ENCODE data around the gene CDH23. TPM values are rescaled to one million over a fixed set of nuclear protein-coding genes. Genes with fewer than 3 reads are reported as not detected.
A peak's percentile ranks its signal among the peaks of the same experiment; 100 is the strongest.

The CDH23 gene
- total RNA-seq, 1 experiment from 2014 or later: 0.29 TPM

DNA sequence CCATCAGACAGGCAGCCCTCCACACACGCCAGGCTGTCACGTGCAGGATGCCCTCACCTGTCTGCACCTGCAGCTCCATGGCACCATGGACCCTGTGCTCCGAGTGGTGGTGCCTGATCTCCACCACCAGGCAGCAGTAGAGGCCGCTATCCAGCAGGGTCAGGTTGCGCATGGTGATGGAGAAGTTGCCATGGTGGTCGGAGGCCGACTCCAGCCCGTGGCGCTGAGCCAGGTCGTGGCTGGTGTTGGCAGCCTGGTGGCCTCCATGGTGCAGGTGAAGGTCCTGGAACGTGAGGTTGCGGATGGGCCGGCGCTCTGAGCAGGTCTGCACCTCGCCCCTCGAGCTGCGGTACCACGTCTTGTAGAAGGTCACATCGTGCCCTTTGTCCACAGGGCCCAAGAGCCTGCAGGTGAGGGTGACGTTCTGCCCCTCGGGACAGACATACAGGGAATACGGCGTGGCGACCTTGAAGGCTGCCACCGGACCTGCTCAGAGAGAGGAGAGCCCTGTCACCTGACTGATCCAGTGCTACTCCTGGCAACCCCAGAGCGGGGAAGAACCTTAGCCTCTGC, 364.9 kb downstream of the CDH23 start:
- DNase-seq (ENCODE audit: low read depth, low spot score): no peak
- in situ Hi-C loops (cut with HindIII; ENCODE audit: low pct_unique_long_range_greater_than_20kb, low sequenced_read_pairs): no loop called here

DNA sequence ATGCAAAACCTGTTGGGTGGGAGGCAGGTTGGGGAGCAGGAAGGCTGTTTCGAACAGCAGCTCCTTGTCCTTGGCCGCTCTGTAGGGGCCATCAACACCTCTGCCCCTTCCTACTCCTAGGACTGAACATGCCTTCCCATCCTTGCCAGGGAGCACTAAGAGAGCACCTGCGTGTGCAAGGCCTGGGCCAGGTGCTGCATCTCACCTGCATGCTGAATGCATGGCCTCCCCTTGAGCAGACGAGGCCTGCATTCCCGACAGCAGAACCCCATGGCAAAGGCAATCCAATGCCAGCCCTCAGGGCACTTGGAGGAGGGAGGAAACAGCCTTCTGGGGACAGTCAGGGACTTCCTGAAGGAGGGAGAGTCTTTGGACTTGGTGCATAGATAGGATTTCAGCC, 365.6 kb downstream of the CDH23 start:
- DNase-seq (ENCODE audit: low read depth, low spot score): no peak

DNA sequence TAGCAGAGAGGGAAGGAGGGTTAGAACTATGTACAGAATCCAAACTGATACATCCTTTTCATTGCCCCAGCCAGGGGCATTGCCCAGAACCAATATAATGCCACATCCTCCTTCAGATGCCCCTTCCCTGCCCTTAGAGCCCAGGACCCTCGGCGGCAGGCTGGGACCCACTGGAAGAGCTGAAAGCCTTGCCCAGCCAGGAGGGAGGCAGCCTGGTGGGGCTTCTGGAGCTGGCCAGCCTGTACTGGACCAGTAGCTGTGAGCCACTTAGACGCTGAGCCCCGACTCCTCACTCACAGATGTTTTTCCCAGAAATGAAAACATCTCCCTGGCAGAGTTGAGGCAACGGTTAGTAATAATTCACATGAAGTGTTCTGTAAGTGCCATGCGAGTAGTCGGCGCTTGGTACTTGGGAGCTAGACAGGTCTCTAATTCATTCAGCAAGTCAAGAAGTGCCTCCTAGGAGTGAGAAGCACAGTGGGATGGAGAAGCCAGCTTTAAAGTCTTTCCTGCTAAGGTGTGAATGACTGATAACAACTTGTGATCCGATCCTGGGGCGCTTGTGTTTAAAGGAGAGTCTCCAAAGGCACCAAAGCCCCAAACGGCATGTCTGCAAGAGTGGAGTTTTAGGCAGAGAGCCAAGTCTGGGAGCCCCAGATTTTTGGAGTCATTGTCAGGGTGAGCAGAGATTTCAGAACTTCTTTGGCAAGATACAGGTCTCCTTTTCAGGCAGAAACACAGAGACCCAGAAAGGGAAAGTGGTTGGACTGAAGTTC, 366.8 kb downstream of the CDH23 start:
- no peak for DNase-seq (ENCODE audit: low read depth, low spot score)
- in situ Hi-C loops (cut with HindIII; ENCODE audit: low pct_unique_long_range_greater_than_20kb, low sequenced_read_pairs): no loop called here

More for the DNA sequence above, 365.6 kb downstream of the CDH23 start:
- in situ Hi-C loops (cut with HindIII; ENCODE audit: low pct_unique_long_range_greater_than_20kb, low sequenced_read_pairs): no loop called here

DNA sequence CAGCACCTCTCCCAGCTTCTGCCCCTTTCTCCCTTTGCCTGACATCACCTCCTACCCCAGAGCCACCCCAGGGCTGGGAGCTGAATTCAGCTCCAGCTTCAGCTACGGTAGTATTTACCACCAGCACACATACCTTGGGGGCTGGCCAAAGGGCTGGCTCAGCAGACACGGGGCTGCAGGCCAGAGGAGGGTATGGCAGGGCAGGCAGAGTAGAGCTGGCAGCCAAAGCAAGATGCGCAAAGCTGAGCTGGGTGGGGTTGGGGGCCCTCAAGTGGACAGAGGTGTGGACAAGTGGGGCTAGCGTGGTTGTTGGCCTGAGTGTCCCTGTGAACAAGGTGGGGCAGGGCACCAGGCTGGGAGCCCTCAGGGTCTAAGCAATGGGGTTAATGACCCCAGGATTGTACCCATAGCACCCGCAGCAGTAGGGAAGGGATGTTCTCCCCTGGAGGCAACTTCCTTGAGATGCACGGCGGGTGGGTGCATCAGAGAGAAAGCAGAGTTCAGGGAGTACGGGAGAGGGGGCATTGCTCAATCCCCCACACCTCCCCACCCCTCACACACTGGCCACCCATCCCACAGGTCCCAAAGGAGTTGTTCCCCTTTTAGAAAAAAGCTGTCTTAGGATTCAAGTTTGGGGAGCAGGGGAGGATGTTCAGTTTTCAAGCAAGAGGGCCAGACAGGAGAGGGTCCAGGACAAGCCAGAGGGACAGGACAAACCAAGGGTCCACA, 368.6 kb downstream of the CDH23 start:
- no peak for DNase-seq (ENCODE audit: low read depth, low spot score)
- in situ Hi-C loops (cut with HindIII; ENCODE audit: low pct_unique_long_range_greater_than_20kb, low sequenced_read_pairs): no loop called here

DNA sequence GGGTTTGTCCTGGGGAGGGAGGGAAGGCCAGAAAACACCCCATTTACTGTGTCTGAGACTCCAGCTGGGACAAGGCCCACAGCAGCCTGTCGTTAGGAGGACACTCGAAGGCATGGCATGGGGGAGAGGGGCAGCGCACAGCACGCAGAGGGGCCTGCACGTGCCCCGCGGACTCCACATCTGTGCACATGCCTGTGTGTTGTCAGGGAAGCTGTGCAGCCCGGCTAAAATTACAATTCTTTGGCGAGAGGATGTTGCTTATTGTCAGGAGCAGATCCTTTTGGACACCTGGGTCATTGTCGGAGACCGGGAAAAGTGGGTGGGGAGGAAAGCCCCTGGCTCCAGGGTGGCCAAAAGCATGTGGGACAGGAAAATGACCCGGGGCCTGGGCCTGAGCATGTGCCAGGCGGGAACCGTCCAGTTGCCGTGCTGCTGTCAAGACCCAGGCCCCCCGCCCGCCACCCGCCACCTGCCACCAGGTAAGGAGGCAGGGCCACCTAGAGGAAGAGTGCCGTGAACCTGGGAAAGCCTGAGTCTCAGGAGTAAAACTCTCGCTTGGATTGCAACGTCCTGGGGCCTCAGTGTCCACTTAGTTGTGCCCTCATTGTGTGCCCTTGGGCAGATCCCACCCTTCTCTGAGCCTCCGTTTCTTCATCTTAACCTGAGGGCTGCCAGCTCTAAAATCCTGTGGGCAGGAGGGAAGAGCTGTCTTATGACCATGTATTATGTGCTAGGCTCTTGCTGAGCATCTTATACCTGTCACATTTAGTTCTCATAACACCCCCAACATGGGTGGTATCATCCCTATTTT, 369.4 kb downstream of the CDH23 start:
- in situ Hi-C loops (cut with HindIII; ENCODE audit: low pct_unique_long_range_greater_than_20kb, low sequenced_read_pairs): no loop called here
- no peak for DNase-seq (ENCODE audit: low read depth, low spot score)

DNA sequence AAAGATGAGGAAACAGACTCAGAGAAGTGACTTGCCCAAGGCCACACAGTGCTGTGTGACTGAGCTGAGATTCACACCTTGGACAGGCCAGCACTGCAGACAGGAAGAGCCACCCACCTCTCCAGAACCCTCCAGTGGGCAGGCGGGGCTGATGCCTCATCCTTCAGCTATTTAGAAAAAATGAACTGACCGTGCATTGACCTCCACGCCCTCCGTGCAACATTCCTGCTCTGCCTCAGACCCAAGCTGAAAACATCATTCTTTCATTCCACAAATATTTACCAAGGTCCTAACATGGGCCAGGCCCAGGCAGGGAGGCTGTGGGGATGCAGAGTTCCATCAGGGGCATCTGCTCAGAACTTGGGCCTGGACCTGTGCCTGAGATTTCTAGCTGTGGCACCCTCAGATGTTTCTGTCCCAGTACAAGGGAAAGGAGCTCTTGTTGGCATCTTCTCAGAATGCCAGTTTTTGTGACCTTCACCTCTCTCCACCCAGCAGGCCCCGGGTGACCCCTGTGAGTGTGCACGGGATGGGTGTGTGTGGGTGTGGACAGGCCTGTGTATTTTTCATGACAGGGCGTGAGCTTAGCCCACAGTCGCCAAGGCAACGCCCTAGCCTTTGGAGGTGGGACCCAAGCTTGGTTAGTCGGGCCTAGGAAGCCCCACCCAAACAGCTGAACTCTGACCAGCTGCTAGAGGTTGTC, 370.1 kb downstream of the CDH23 start:
- in situ Hi-C loops (cut with HindIII; ENCODE audit: low pct_unique_long_range_greater_than_20kb, low sequenced_read_pairs): no loop called here

DNA sequence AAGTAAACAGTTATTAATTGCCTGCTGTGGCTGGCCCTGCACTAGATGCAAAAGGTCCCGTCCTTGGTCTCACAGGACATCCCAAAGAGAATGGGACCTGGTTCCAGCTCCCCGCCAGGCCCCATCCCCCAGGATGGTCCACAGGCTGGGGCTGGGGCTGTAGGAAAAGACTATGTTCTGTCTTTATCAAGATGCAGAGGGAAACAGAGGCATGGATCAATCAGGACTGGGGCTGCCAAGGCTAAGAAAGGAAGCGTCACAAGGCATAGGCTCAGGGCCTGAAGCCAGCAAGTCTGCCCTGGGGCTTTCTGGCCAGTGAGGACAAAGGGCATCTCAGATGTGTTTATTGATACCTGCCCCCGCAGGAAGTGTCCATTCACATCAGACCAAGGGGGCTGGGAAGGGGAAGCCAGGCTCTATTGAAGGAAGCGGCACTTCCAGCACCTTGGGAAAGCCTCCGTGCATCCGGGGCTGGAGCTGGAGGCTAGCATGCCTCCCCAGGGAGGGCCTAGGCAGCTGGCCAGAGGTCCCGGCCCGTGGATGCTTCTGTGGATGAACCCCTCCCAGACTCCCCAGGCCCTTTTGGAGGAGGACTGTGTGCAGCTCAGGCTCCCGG, 370.8 kb downstream of the CDH23 start:
- in situ Hi-C loops (cut with HindIII; ENCODE audit: low pct_unique_long_range_greater_than_20kb, low sequenced_read_pairs): no loop called here
- DNase-seq (ENCODE audit: low read depth, low spot score): peak; percentile 12

More for the DNA sequence above, 370.1 kb downstream of the CDH23 start:
- no peak for DNase-seq (ENCODE audit: low read depth, low spot score)

DNA sequence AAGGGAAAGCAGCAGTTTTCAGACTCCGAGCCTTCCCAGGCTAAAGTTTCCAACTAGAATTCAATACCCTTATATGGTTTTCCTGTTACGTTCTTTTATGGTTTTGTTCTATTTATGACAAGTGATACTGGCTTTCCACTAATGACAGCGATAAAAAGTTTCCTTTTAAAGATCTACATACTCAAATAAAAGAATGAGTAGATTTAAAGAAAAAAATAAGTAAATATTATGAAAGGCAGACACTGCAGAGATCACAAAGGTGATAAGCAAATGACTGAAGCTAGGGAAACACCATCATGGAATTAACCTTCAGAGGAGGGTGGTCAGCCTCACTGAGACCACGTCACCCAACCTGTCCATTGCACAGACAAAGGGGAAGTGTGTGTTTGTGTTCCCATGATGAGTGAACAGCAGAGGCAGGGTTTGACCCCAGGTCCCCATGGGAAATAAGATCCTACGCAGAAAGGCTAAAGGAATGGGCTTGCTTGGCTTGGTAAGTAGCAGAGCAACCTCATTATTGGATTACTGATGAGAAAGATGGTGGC, 372.6 kb downstream of the CDH23 start:
- in situ Hi-C loops (cut with HindIII; ENCODE audit: low pct_unique_long_range_greater_than_20kb, low sequenced_read_pairs): no loop called here
- DNase-seq (ENCODE audit: low read depth, low spot score): no peak

DNA sequence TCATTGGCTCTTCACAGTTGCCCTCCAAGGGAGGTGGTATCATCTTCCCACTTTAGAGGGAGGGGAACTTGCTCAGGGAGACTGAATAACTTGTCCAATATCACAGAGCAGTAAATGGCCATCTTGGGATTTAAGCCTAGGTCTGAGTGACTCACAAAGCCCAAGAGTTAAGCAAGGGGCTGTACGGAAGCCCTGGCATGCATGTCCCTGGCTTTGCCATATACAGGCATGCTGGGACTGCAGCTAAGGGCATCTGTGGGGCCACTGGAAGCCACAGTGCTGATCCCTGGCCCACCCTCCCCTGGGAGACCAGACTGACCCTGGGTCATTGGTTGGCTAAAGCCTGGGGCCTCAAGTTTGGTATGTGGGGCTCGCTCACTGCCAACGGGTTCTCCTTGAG, 373.5 kb downstream of the CDH23 start:
- no peak for DNase-seq (ENCODE audit: low read depth, low spot score)

DNA sequence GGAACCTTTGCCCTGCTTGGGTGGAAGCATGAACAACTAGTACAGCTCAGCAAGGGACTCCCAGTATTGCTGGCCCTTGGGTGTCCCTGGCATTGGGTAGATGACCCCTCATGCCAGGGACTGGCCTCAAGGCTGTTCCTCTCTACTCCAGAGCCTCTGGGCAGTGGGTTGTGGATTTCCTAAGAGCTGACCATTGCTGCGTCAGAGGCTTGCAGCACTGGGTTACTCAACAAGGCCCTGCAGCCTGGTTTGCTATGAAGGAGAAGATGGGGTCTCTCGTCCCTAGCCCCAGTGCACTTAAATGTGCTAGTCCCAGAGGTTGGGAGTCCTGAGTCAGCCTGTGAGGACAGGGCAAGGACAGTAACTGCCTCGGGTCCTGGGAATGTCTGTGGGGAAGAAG, 374.1 kb downstream of the CDH23 start:
- no peak for DNase-seq (ENCODE audit: low read depth, low spot score)
- in situ Hi-C loops (cut with HindIII; ENCODE audit: low pct_unique_long_range_greater_than_20kb, low sequenced_read_pairs): no loop called here

More for the DNA sequence above, 373.5 kb downstream of the CDH23 start:
- in situ Hi-C loops (cut with HindIII; ENCODE audit: low pct_unique_long_range_greater_than_20kb, low sequenced_read_pairs): no loop called here

DNA sequence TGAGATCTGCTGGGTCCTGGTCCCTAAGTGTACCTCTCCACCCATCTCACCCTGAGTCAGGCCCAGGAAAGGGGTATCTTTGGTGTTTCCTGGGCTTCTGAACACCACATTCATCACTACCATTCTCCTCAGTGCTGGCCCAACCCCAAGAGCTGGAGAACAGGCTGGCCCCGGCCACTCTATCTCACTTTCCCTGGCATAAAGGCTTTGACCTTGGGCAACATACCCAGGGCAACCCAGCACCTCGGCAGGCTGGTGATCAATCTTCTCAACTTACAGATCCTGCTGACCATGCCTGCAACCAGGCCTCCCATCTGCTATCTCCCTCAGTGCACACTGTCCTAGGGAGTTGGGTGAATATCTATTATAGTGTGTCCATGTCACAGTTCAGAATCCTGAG, 374.5 kb downstream of the CDH23 start:
- in situ Hi-C loops (cut with HindIII; ENCODE audit: low pct_unique_long_range_greater_than_20kb, low sequenced_read_pairs): no loop called here
- DNase-seq (ENCODE audit: low read depth, low spot score): no peak

DNA sequence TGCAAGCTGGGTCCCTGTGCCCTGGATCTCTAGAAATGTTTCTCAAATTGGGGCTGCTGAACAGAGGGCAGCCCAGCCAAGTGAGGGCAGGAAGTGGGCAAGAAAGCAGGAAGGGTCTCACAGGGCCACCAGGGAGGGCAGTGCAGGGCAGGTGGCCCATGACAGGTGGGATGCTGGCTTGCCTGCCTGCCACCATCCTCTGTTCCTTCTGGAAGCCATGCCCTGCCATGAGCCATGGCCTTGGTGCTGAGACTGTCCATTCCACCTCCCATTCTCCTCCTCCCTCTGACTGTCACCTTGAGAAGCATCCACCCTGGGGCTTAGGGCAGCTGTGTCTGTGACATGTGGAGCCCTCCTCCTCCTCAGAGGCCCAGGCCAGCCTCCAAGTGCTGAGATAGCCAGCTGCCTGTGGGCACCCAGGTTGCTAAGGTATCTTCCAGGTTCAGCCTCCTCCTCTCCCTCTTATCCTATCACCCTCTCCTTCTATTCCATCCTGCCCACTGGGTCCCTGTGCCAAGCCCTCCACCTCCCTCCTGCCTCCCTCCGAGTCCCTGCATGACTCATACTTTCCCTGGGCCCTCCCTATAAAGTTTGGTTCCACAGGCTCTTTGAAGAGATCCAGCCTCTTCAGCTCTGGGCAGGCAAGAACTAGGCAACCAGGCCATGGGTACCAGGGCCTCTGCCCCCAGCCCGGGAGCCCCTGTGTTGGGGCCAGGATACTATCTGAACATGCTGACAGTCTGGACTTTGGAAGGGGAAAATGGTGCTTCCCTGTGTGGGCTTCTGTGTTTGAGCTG, 375.3 kb downstream of the CDH23 start:
- DNase-seq (ENCODE audit: low read depth, low spot score): no peak
- in situ Hi-C loops (cut with HindIII; ENCODE audit: low pct_unique_long_range_greater_than_20kb, low sequenced_read_pairs): no loop called here

DNA sequence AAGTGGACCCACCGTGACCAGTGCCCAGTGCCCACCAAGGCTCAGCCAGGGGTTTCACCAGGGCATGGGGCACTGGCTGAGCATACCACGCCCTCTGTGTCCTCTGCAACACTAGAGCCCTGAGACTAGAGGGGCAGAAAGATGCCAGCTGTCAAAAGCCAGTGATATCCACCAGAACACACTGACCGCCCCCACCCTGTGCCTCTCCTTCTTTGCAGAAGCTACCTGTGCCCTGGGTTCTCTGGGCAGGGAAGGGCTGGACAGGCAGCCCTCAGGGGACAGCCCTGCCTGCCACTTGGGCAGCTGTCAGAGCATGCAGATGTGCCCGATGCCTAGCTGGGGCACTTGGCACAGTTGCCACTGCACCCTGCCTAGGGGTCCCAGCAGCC, 376.1 kb downstream of the CDH23 start:
- DNase-seq (ENCODE audit: low read depth, low spot score): no peak
- in situ Hi-C loops (cut with HindIII; ENCODE audit: low pct_unique_long_range_greater_than_20kb, low sequenced_read_pairs): no loop called here

DNA sequence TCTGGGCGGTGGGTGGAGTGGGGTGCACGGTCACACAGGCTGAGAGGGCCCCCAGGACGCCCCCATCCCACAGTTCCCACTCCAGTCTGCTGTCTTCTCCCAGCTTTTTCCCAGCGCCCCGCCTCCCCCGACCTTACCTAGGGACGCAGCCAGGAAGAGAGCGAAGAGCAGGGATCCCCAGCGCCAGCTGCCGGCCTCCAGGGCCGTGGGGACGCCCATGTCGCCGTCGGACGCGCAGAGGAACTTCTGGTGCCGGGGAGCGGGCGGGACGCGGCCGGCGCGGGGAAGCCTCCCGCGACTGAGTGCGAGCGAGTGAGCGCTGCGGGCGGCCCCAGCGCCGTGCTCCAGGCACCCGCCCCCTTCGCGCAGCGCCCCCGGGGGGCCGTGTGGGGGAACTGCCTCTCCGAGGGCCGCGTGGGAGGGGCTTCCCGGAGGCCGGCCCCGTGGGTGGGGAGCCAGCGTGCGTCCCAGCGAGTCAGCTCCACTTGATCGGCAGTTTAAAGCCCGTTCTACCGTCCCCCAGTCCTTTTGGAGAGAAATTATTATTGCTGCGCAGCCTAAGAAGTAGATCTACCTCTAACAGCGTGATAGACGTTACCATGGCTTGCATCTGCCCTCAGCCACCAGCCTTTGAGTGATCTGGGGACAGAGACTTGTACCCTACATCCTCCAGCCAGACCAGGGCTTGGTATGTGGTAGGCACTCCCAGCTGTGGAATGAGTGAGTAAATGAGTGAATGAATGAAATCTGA, 376.7 kb downstream of the CDH23 start, which contains the start of gene VSIR:
Gene VSIR (minus strand): TSS at position 300 of the 751 bp plus-strand sequence. CDS start 81 bp downstream, at position 219.
- in situ Hi-C loops (cut with HindIII; ENCODE audit: low pct_unique_long_range_greater_than_20kb, low sequenced_read_pairs): no loop called here

DNA sequence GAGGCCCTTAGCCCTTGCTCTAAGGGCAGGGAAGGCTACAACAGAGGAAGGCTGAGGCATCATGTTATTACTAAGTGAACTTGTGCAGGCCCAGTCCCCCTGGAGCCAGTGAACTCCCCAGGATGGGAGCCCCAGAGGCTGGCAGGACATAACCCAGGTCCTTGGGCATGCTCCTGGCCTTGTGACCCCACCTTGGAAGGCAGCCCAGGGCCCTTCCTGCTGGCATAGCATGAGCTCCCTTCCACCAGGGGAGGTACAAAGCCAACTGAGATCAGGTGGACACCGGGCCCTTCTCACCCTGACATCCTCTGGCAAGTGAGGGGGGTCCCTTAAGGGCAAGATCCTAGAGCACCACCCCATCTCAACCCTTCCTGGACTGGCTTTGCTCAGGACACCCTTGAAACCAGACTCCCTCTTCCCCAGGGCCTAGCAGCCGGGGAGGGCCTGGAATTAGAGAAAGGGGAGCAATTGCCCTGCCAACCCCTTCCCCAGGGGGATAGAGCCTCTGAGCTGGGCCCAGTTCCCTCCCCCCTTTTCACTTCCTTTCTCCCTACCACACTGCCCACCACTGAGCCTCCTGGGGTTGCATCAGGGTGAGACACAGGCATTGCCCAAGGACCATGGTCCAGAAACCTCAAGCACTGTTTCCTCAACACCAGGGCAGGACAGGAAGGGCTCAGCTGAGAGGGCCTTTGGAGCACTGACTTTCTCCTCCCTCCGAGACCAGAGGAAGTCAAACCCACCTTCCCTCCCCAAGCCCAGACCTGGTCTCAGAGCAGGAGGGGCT, 378.4 kb downstream of the CDH23 start:
- DNase-seq (ENCODE audit: low read depth, low spot score): no peak
- in situ Hi-C loops (cut with HindIII; ENCODE audit: low pct_unique_long_range_greater_than_20kb, low sequenced_read_pairs): no loop called here

More for the DNA sequence above, 376.7 kb downstream of the CDH23 start, which contains the start of gene VSIR:
- DNase-seq (ENCODE audit: low read depth, low spot score): peak; percentile 60
